Cardiac muscle cell (in vitro differentiated cells and primary cell): ENCODE data around the gene ESRRG. TPM values are rescaled to one million over a fixed set of nuclear protein-coding genes. Genes with fewer than 3 reads are reported as not detected.

Experiments used
- DNase-seq, 2 donors: peaks; one replicate each; pipeline versions ENCODE4 v3.0.0 to v3.0.0-alpha.2; 2010 to 2017; ENCODE audit warnings: low read depth in 1 of 2, low spot score in 1 of 2
- H3K27ac ChIP-seq: fragments of 200-600 bp; sonication (generic); 2 replicates; pipeline ENCODE4 v1.5.1; 2016
- H3K27me3 ChIP-seq: fragments of 200-600 bp; sonication (generic); 2 replicates; pipeline ENCODE4 v1.6.0; 2016; ENCODE audit warnings: control low read depth
- H3K36me3 ChIP-seq: fragments of 200-600 bp; sonication (generic); 2 replicates; pipeline ENCODE4 v1.5.1; 2016; ENCODE audit warnings: control low read depth
- H3K4me1 ChIP-seq: fragments of 200-600 bp; sonication (generic); 2 replicates; pipeline ENCODE4 v1.8.1; 2017; ENCODE audit warnings: low read depth, mild to moderate bottlenecking, mixed run types
- H3K4me3 ChIP-seq: fragments of 200-600 bp; sonication (generic); 2 replicates; pipeline ENCODE4 v1.5.1; 2016; ENCODE audit warnings: mild to moderate bottlenecking
- H3K9me3 ChIP-seq: fragments of 200-600 bp; sonication (generic); 2 replicates; pipeline ENCODE4 v1.5.1; 2017; ENCODE audit warnings: low read depth, mild to moderate bottlenecking, control low read depth
- CTCF ChIP-seq: IDR thresholded peaks from 2 replicates; pipeline ENCODE4 v1.5.1; 2012; ENCODE audit warnings: low read depth, mild to moderate bottlenecking, low read length
- polyA plus RNA-seq: library from polyadenylated mRNA; unstranded; fragments of >200 nt; fragmentation: Nextera tagmentation; extraction: Ambion mirVana; gene quantifications from 2 replicates; pipeline ENCODE4 v1.2.1, GENCODE V29; 2016
- total RNA-seq: library from RNA; depleted of rRNA; stranded (reverse); fragments of >200 nt; gene quantifications from 2 replicates; pipeline ENCODE4 v1.2.3, GENCODE V29; 2016

The ESRRG gene
- total and polyA plus RNA-seq, 2 experiments from 2014 or later = 41.5 to 62.2 TPM

- Histone ChIP-seq H3K36me3 (no peaks in the 10 kb centered on the region), H3K27ac (peak overlapping the region; percentile 80), H3K27me3 (no peaks in the 10 kb centered on the region), H3K4me1 (peaks cover 48% of the 10 kb centered on the region), H3K4me3 (peak overlapping the region; percentile 4), H3K9me3 (no peaks in the 10 kb centered on the region)
- TF ChIP-seq CTCF = no peak
- peak in 1 of 2 donors; percentile 46 for DNase-seq
Measured at GRCh38 chr1:216606047-216606637, 117.1 kb downstream of the ESRRG start.

GRCh38 chr1:216604771-216605170 lies 118.5 kb downstream of the ESRRG start:
- Histone ChIP-seq H3K27me3 (no peaks in the 10 kb centered on the region), H3K9me3 (no peaks in the 10 kb centered on the region), H3K4me1 (peaks cover 48% of the 10 kb centered on the region)

DNA sequence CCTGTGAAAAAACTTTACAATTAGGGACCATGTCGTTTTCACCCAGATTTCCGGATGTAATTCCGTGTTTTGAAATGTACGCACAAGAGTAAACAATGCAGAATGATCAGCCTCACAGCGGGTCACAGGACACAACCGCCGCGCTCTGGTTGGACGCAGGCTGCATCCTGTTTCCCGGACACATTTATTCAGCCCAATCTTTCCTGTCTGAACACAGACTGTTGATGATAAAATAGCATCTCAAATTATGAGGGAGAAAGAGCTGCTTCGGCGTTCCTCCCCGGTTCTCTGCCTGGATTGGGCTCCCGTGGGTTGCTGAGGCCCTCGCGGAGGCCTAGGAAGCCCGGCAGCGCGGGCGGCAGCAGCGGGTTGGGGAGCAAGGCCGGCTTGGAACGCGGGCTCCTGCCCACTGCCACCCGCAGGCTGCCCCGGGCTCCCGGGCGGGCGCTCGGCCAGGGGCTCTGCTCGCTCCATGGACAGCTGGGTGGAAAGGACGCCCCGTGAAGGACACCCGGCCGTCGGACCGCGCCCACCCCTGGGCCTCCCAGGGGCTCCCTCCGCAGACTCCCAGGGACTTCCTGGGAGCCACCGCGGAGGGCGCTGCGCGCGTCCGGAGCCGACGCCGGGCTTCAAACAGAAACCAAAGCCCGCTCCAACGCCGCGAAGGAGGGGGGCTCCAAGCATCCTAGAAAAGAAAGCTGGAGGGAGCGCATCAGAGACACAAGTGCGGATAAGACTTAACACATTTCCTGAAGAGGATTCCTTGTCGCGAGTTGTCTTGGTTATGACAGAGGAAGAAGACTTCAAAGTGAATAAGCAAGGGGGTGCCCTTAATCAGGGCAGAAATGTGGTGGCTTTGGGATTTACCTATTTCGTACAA lies 122.3 kb downstream of the ESRRG start:
- peak; percentile 65 for TF ChIP-seq CTCF
- Histone ChIP-seq H3K27me3 (no peaks in the 10 kb centered on the region), H3K9me3 (no peaks in the 10 kb centered on the region), H3K4me1 (peaks cover 33% of the 10 kb centered on the region), H3K27ac (peak overlapping the region; percentile 32), H3K4me3 (peak overlapping the region; percentile 26), H3K36me3 (no peaks in the 10 kb centered on the region)
- DNase-seq = peak; percentile 74 to 84

More at GRCh38 chr1:216604771-216605170, 118.5 kb downstream of the ESRRG start:
- TF ChIP-seq CTCF = no peak
- DNase-seq = no peak
- Histone ChIP-seq H3K4me3 (no peak overlapping the region), H3K27ac (peak overlapping the region; percentile 80), H3K36me3 (no peaks in the 10 kb centered on the region)

DNA sequence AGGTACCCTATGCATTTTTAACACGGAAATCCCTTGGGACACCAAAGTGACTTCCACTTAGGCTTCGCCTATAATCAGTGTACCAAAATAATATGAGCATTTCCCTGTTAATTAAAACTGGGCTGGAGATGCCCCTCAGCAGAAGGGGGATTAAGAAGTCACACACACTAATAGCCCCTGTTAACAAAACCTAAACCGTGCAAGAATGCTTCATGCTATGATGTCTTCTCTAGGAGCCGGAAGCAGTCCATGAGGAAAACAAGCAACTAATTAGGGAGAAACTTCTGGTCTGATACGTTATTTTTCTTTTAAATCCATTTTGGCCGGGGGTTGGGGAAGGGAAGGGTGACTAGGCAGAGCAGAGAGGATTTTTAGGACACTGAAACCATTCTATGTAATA lies 123.4 kb downstream of the ESRRG start:
- H3K4me3 ChIP-seq = no peak overlapping the region
- no peak overlapping the region for H3K27ac ChIP-seq
- no peaks in the 10 kb centered on the region for H3K27me3 ChIP-seq
- no peak for DNase-seq
- no peaks in the 10 kb centered on the region for H3K36me3 ChIP-seq
- H3K9me3 ChIP-seq = no peaks in the 10 kb centered on the region
- peaks cover 33% of the 10 kb centered on the region for H3K4me1 ChIP-seq
- no peak for TF ChIP-seq CTCF

- no peak for TF ChIP-seq CTCF
- Histone ChIP-seq H3K36me3 (no peaks in the 10 kb centered on the region), H3K4me3 (no peak overlapping the region), H3K4me1 (peaks cover 32% of the 10 kb centered on the region), H3K9me3 (no peaks in the 10 kb centered on the region), H3K27ac (no peak overlapping the region), H3K27me3 (no peaks in the 10 kb centered on the region)
- no peak for DNase-seq
Measured at GRCh38 chr1:216598448-216598847, 124.8 kb downstream of the ESRRG start.
